ENCODE measurements around the gene CTSH.
"Not testable (repeated sequence)": the region's sequence is repeated elsewhere in the genome, so short reads cannot be mapped to it uniquely, and the experiment has no call there.

CTSH gene

DNA sequence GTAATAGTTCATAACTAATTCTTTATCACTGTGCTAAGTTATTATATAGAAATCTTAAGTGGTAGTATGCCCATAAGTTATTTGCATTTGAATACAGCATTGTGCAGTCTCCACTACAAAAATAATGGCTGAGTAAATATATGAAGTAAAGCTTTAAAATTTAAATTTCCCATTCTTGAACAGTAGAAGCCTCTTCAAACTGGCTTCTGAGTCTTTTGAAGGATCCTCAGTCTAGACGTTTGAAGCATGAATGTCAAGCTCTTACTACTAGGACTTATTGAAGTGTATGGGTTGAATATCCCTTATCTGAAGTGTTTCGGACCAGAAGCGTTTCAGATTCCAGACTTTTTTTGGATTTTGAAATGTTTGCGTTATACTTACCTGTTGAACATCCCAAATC, 55.8 kb downstream of the CTSH start:
- no peak for DNase-seq (ENCODE audit: low read depth in 2 of 2)

DNA sequence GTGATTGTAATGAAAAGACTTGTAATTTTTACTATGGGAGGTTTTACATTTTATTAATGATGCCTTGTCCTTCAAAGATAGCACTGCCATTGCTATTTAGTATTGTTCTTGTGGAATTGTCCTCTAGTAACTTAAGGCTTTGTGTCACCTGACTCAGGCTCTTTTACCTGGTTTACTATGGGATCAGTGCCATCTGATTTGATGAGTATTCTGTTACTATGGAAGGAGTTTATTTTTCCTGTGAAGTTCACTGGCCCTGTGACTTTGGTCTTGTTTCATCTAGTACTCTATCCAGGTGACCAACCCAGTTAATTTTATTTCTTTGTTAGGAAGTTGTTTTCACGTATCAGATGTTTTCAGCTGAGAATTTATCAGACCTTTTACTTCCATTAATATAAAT, 63.2 kb downstream of the CTSH start:
- DNase-seq (ENCODE audit: low read depth in 2 of 2) = no peak

DNA sequence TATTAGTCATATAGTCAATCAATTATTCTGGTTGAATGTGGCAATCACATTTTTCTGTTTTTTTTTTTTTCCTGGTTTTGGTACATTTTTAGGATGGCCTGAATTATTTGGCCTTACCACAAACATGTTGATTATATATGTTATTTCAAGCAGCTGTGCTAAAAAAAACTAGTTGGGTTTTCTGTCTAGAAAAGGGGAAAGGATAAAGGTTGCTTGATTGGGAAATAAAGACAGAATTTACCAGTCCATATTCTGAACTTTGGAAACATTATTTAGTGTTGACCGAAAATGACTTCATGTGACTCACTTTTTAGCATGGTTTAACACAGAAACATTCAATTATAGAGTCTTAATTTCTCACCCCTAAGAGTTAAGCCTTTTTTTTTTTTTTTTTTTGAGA, 64.0 kb downstream of the CTSH start:
- DNase-seq (ENCODE audit: low read depth in 2 of 2) = peak in 1 of 2 experiments; percentile 37

DNA sequence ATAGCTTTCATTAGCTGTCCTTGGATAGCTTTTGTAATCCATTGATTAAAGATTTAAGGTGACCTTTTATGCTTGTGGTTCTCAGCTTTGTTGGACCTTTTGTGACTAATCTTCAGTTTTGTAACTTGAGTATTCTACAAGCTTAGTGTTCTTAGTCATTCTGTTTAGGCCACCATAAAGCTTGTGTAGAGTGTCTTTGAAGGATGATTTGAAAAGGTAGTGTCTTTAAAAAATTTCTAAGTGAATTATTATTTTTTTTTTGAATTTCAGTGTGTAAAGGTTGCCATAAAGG, 64.7 kb downstream of the CTSH start:
- DNase-seq (ENCODE audit: low read depth in 2 of 2) = no peak

DNA sequence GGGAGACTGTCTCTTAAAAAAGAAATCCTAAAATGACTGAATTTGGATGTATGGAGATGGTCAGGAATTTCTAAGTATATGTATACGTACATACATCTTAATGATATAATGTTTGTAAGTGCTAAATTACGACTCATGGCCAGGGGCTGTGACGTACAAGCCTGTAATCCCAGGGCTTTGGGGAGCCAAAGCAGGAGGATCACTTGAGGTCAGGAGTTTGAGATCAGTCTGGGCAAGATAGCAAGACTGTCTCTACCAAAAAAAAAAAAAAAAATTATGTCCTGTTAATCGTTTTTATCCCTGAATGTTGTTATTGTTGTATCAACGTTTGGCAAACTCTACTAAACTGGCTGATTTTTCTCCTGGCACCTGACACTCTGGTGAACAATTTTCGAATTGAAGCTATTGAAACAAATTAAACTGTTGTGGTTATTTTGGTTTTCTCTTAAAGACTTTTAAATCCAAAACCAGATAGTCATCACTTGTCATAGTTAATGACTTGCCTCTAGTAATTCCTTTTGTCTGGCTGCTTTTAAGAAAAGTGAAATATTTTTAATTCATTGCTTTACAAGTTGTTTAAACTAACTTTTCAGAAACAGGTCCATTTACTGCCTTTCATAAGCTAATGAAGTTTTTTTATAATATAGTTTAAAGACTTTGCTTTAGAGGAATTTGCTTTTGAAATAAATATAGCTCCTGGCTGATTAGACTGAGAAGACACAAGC, 65.2 kb downstream of the CTSH start:
- DNase-seq (ENCODE audit: low read depth in 2 of 2) = no peak

DNA sequence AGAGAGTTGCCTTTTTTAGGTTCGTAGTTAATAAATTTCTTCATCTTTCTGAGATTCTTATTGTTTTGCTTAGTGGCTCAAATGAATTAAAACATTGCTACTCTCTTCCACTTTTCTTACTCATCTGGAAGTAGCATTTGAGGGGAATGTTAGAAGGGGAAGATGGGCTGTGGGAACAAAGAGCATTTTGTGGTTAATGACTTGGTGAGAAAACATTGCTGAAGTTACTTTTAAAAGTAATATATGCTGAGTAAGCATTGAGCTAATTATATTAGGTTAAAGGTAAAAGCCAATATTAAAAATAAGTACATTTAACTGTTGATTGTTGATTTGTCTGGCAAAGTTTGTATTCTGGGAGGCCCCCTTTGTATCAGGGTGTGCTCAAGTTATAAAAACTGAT, 66.5 kb downstream of the CTSH start:
- DNase-seq (ENCODE audit: low read depth in 2 of 2) = peak in 1 of 2 experiments; percentile 33

DNA sequence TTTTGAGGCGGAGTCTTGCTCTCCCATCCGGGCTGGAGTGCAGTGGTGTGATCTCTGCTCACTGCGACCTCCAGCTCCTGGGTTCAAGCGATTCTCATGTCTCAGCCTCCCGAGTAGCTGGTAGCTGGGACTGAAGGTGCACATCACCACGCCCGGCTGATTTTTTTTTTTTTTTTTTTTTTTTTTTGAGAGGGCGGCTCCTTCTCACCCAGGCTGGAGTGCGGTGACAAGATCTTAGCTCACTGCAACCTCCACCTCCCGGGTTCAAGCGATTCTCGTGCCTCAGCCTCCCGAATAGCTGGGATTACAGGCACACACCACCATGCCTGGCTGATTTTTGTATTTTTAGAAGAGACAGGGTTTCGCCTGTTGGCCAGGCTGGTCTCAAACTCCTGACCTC, 67.9 kb downstream of the CTSH start:
- not testable (repeated sequence) for DNase-seq (ENCODE audit: low read depth in 2 of 2)

DNA sequence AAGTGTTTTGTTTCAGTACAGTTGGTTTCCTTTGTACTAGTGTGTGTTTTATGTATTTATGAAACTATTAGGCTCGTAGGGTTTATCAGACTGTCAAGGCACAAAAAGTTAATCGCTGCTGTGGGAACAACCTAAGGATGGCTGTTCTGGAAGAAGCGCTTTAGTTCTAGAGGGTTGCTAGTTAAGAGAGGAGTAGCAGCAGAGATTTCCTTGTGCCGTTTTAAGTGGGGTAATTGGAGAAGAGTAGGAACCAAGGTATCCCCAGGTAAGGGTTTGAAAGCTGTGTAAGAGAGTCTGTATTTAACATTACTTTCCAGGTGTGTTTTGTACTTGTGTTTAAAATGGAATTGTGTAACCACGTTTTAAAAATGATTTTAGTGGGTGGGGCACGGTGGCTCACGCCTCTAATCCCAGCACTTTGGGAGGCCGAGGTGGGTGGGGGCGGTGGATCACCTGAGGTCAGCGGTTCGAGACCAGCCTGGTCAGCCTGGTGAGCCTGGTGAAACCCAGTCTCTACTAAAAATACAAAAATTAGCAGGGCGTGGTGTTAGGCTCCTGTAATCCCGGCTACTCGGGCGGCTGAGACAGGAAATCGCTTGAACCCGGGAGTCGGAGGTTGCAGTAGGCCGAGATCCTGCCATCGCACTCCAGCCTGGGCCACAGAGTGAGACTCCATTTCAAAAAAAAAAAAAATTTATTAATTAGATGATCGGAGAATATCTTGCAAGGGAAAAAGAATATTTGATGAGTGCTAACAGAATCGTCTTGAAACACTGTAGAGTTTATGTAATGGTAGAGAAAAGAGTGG, 69.5 kb downstream of the CTSH start:
- no peak for DNase-seq (ENCODE audit: low read depth in 2 of 2)

DNA sequence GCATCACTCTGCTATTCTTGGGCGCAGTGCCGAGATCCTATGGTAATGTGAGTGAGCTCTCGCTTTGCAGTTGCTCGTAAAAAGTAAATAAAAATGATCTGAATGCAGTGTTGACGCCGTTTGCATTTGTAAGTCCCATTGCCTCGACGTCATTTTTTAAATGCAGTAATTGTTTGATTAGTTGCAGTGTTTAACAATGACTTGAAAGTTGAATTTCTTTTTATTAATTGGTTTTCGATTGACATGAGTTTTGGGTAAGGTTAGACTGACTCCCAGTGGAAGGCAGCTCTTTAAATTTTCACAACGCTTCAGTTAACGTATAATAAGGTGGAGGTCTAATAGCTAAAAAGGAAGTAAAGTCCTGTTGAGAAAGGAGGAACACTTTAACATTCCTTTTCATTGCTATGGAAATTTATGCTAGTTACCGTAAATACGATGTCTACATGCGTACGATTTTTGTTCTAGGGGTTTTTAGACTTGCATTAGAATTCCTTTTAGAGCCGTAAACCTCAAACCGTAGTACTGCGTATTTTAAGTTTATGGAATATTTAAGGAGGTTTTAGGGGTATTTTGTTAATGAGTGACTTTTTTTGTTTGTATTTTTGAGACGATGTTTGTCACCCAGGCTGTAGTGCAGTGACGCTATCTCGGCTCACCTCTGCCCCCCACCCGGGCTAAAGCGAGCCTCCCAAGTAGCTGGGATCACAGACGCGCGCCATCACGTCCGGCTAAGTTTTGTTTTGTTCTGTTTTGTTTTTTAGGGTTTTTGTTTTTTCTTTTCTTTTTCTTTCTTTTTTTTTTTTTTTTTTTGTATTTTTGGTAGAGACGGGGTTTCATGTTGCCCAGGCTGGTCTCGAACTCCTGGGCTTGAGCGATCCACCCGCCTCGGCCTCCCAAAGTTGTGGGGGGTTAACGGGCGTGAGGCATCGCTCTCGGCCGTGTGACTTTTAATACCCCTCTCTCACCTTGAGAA, 70.8 kb downstream of the CTSH start:
- no peak for DNase-seq (ENCODE audit: low read depth in 2 of 2)

DNA sequence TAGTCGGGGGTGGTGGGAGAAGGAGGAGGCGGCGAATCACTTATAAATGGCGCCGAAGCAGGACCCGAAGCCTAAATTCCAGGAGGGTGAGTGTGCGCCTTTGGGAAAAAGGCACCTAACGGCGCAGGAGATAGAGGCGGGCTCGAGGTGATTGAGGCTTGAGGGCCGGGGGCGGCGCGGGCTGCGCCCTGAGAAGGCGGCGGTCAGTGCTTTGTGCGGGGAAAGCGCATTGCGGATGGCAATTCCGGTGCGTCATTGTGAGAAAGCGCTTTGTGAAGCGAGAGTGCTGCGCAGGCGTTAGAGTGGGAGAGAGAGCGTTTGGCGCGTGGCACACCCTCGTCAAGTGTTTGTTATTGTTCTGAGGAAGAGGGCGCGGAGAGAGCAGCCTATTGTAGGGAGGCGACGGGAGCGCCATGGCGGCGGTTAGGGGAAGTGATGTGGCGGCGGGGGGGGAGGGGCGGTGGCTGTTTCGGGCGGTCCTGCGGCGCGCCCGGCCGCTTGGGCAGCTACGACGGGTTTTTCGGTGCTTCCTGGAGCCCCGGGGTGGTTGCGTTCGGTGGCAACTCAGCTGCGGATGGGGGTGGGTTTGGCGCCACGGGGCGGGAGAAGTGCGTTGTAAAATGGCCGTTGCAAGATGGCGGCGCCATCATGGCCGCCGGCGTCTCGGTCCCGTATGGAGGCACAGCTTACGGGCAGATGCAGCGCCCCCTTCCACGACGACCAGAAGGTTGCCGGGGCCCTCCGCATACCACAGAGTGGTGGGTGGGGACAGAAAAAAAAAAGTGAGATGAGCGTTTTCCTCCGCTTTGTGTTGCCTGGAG, 71.7 kb downstream of the CTSH start:
- DNase-seq (ENCODE audit: low read depth in 2 of 2) = peak; percentile 88 to 89

DNA sequence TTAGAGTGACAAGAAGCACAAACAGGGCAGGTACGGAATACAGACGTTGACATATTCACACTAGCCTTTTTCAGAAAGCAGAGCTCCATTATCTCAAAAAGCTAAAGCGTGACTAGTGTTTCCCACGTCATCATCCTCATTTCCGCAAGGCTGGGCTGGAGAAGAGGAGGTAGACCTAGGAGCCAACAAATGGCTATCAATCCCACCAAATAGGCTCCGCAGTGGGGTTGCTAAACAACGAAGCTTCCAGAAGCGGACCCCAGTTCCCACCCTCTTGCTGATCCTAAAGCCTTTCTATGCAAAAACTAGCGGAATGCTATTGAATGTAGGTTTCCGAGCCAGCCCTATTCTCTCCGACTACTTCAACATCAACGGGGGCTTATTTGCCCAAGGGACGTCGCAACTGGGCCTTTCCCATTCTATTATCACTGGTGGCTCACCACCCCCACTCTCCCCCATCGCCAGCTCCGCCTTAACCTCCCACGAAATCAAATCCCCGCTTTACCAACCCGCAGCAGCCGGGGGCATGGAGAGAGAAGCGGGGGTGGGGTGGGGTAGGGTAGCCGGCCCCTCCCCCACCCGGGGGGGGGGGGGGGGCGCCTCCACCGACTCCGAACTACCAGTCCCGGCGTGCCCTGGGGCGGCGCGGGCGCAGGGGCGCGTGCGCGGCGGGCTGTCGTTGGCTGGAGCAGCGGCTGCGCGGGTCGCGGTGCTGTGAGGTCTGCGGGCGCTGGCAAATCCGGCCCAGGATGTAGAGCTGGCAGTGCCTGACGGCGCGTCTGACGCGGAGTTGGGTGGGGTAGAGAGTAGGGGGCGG, 72.5 kb downstream of the CTSH start, which contains the start of gene MORF4L1:
Gene MORF4L1 (plus strand): TSS at position 736 of the 817 bp plus-strand sequence. CDS start 128 bp downstream, outside the sequence.
- DNase-seq (ENCODE audit: low read depth in 2 of 2) = peak; percentile 93 to 94

DNA sequence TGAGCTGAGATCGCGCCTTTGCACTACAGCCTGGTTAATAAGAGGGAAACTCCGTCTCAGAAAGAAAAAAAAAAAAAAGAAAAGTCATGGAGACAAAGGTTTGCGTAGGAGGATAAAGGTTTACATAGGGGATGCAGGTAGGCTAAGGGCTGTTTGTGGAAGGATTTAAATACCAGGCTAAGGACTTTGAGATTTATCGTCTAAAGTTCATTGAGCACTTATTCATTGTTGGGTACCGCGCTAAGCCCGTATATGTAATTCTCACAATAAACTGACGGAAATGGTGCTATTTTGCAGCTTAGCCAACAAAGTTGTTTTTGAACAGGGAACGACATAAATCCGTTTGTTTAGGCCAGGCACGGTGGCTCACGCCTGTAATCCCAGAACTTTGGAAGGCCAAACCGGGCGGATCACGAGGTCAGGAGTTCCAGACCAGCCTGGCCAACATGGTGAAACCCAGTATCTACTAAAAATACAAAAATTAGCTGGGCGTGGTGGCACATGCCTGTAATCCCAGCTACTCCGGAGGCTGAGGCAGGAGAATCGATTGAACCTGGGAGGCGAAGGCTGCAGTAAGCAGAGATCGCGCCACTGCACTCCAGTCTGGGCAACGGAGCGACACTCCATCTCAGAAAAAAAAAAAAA, 73.2 kb downstream of the CTSH start:
- DNase-seq (ENCODE audit: low read depth in 2 of 2) = not testable (repeated sequence)
